PC-9 (cell line): ENCODE data around the gene HMSD. TPM values are rescaled to one million over a fixed set of nuclear protein-coding genes. Genes with fewer than 3 reads are reported as not detected.

Experiments used
- BruUV-seq: library from RNA; stranded (reverse); fragments of 400-500 nt; replicated peaks from 2 replicates; lab custom pipeline; 2021; lab: Mats Ljungman, UMichigan
- CTCF ChIA-PET: fragments of 300-600 bp; sonication (Branson Sonifier 250); formaldehyde crosslinking; loops from one replicate; lab custom pipeline; 2022; ENCODE audit warnings: antibody characterized with exemption; lab: Charles Lee
- POLR2A ChIA-PET: fragments of 300-600 bp; sonication (Branson Sonifier 250); formaldehyde crosslinking; loops from one replicate; lab custom pipeline; 2022; ENCODE audit warnings: antibody characterized with exemption; ENCODE audit not compliant: unreplicated experiment; lab: Charles Lee
- DNase-seq, 2 experiments: peaks; one replicate each; pipeline versions ENCODE4 v3.0.0 to v3.0.0-alpha.2; 2015 to 2022; ENCODE audit warnings: mixed read lengths in 1 of 2
- H2AFZ ChIP-seq: fragments of 200-600 bp; sonication (generic); 2 replicates; pipeline ENCODE4 v1.8.1; 2017; ENCODE audit warnings: antibody characterized with exemption
- H3F3A ChIP-seq: fragments of 200-600 bp; sonication (generic); 2 replicates; pipeline ENCODE4 v1.8.1; 2017; ENCODE audit warnings: antibody characterized with exemption, mild to moderate bottlenecking, low read depth; ENCODE audit not compliant: insufficient read depth
- H3K27ac ChIP-seq: fragments of 200-600 bp; sonication (generic); 2 replicates; pipeline ENCODE4 v1.6.1; 2016; ENCODE audit warnings: mixed run types
- H3K27me3 ChIP-seq: fragments of 200-600 bp; sonication (generic); 2 replicates; pipeline ENCODE4 v1.6.1; 2016; ENCODE audit warnings: low read depth, mixed run types; ENCODE audit not compliant: insufficient read depth
- H3K36me3 ChIP-seq: fragments of 200-600 bp; sonication (generic); 2 replicates; pipeline ENCODE4 v1.6.1; 2016; ENCODE audit warnings: low read depth, mixed run types
- H3K4me1 ChIP-seq: fragments of 200-600 bp; sonication (generic); replicated peaks from 2 replicates; pipeline ENCODE4 v1.6.1; 2016; ENCODE audit warnings: mixed run types; ENCODE audit not compliant: insufficient read depth
- H3K4me2 ChIP-seq: fragments of 200-600 bp; sonication (generic); 2 replicates; pipeline ENCODE4 v1.6.1; 2017; ENCODE audit warnings: mixed run types
- H3K4me3 ChIP-seq: fragments of 200-600 bp; sonication (generic); 2 replicates; pipeline ENCODE4 v1.6.1; 2016; ENCODE audit warnings: mixed run types
- H3K79me2 ChIP-seq: fragments of 200-600 bp; sonication (generic); 2 replicates; pipeline ENCODE4 v1.6.1; 2017; ENCODE audit warnings: low read depth, mixed run types
- H3K9me2 ChIP-seq: fragments of 200-600 bp; sonication (generic); 2 replicates; pipeline ENCODE4 v1.8.1; 2017; ENCODE audit warnings: mild to moderate bottlenecking; ENCODE audit not compliant: insufficient read depth
- H3K9me3 ChIP-seq: fragments of 200-600 bp; sonication (generic); 2 replicates; pipeline ENCODE4 v1.8.1; 2016; ENCODE audit warnings: low read depth; ENCODE audit not compliant: insufficient read depth
- H4K20me1 ChIP-seq: fragments of 200-600 bp; sonication (generic); 2 replicates; pipeline ENCODE4 v1.8.1; 2017; ENCODE audit not compliant: insufficient read depth
- CTCF ChIP-seq: fragments of 200-600 bp; sonication (generic); conservative IDR thresholded peaks from 2 replicates; pipeline ENCODE4 v1.6.1; 2017; ENCODE audit warnings: mixed run types, antibody characterized with exemption, mild to moderate bottlenecking, moderate library complexity
- EZH2 ChIP-seq: fragments of 200-600 bp; sonication (generic); IDR thresholded peaks from 2 replicates; pipeline ENCODE4 v1.8.0; 2017; ENCODE audit warnings: antibody characterized with exemption, low read depth
- intact Hi-C: fragments of 100-400 bp; cut with micrococcal nuclease; formaldehyde crosslinking; loops from one replicate; pipeline ENCODE4 v1.10.0; 2022; ENCODE audit not compliant: unreplicated experiment
- total RNA-seq: library from RNA; stranded (reverse); gene quantifications from 2 replicates; pipeline ENCODE4 v1.2.3, GENCODE V29; 2021

HMSD gene
- total RNA-seq, 1 experiment from 2014 or later: not detected

GRCh38 chr18:63930773-63931354 is 18.2 kb upstream of the HMSD start:
- H3K9me2 ChIP-seq: peaks cover 4% of the 10 kb centered on the region; the same call in 1 of the 2 replicates
- H3K9me3 ChIP-seq: no peaks in the 10 kb centered on the region; the same call in 1 of the 2 replicates
- H3K79me2 ChIP-seq: no peaks in the 10 kb centered on the region
- H3K36me3 ChIP-seq: no peaks in the 10 kb centered on the region
- H4K20me1 ChIP-seq: no peaks in the 10 kb centered on the region
- TF ChIP-seq CTCF (no peak), EZH2 (no peak)
- ChIA-PET CTCF (no interaction called here), POLR2A (no interaction called here)
- no peak overlapping the region for H3K4me2 ChIP-seq
- intact Hi-C loops: no loop called here
- BruUV-seq: no TSS peak
- DNase-seq: no peak
- no peak overlapping the region for H3K27ac ChIP-seq
- H3K4me1 ChIP-seq: no peaks in the 10 kb centered on the region
- H3K4me3 ChIP-seq: no peak overlapping the region
- H3K27me3 ChIP-seq: no peaks in the 10 kb centered on the region
- H2AFZ ChIP-seq: no peak overlapping the region
- no peaks in the 10 kb centered on the region for H3F3A ChIP-seq

GRCh38 chr18:63936156-63936931 is 12.8 kb upstream of the HMSD start:
- H3K9me2 ChIP-seq: no peaks in the 10 kb centered on the region
- CTCF ChIA-PET: interaction anchor here (0.6 to 1.2 kb wide), 2 partner anchors 58 to 418 kb away, joined by 3 to 4 read pairs; no protein-coding TSS in a partner anchor
- H3K9me3 ChIP-seq: no peaks in the 10 kb centered on the region; the same call in 1 of the 2 replicates
- H3K79me2 ChIP-seq: no peaks in the 10 kb centered on the region
- DNase-seq: peak; percentile 60 to 72
- no peaks in the 10 kb centered on the region for H3K4me1 ChIP-seq
- peak overlapping the region; percentile 80 for H2AFZ ChIP-seq
- H3K27ac ChIP-seq: no peak overlapping the region
- H3F3A ChIP-seq: no peaks in the 10 kb centered on the region
- H3K4me3 ChIP-seq: peak overlapping the region; percentile 44; the same call in 1 of the 2 replicates
- TF ChIP-seq EZH2: no peak
- peak; percentile 69 for TF ChIP-seq CTCF
- no TSS peak for BruUV-seq
- H3K4me2 ChIP-seq: peak overlapping the region; percentile 78
- H3K36me3 ChIP-seq: no peaks in the 10 kb centered on the region
- intact Hi-C loops: loop anchor here (1.0 to 5.0 kb wide), 4 partner anchors 54 to 419 kb away; no protein-coding TSS in a partner anchor
- H3K27me3 ChIP-seq: no peaks in the 10 kb centered on the region
- no peaks in the 10 kb centered on the region for H4K20me1 ChIP-seq
- POLR2A ChIA-PET: interaction anchor here (0.6 kb wide), 1 partner anchor 926 kb away, joined by 5 read pairs; no protein-coding TSS in a partner anchor

- H3K27me3 ChIP-seq: no peaks in the 10 kb centered on the region
- no peak overlapping the region for H3K27ac ChIP-seq
- H4K20me1 ChIP-seq: no peaks in the 10 kb centered on the region
- H3K36me3 ChIP-seq: no peaks in the 10 kb centered on the region
- intact Hi-C loops: loop anchor here (1.0 to 5.0 kb wide), 4 partner anchors 55 to 420 kb away; no protein-coding TSS in a partner anchor
- no peaks in the 10 kb centered on the region for H3K79me2 ChIP-seq
- H3K4me2 ChIP-seq: no peak overlapping the region
- no peak overlapping the region for H2AFZ ChIP-seq
- no peaks in the 10 kb centered on the region; the same call in 1 of the 2 replicates for H3K9me3 ChIP-seq
- TF ChIP-seq CTCF (no peak), EZH2 (no peak)
- CTCF ChIA-PET: interaction anchor here (1.2 kb wide), 1 partner anchor 418 kb away, joined by 4 read pairs; no protein-coding TSS in a partner anchor
- H3K4me3 ChIP-seq: no peak overlapping the region
- no peaks in the 10 kb centered on the region for H3K9me2 ChIP-seq
- H3F3A ChIP-seq: no peaks in the 10 kb centered on the region
- no peaks in the 10 kb centered on the region for H3K4me1 ChIP-seq
- BruUV-seq: no TSS peak
- DNase-seq: no peak
- POLR2A ChIA-PET: no interaction called here
These were observed 12.1 kb upstream of the HMSD start for GRCh38 chr18:63936932-63937393.
